DND-41 (cell line): Measurements from ENCODE around the gene PCDH9.

Source experiments
- ATAC-seq: fragments of 200-7000 bp; cut with Tn5 transposase; 3 replicates; pipeline ENCODE4 v1.9.1; 2021; ENCODE audit warnings: low read depth; ENCODE audit not compliant: insufficient read depth
- DNase-seq: peaks from one replicate; pipeline ENCODE4 v3.0.0-alpha.2; 2020
- H2AFZ ChIP-seq: 2 replicates; pipeline ENCODE4 v1.6.0; 2012; ENCODE audit warnings: low read depth, low read length
- H3K27ac ChIP-seq: 2 replicates; pipeline ENCODE4 v1.5.1; 2012; ENCODE audit warnings: low read length, inconsistent platforms
- H3K27me3 ChIP-seq: fragments of 200-600 bp; sonication (generic); 2 replicates; pipeline ENCODE4 v1.6.0; 2012; ENCODE audit warnings: low read length, mild to moderate bottlenecking, inconsistent platforms; ENCODE audit not compliant: insufficient read depth, poor library complexity
- H3K36me3 ChIP-seq: 2 replicates; pipeline ENCODE4 v1.5.1; 2012; ENCODE audit warnings: low read length, inconsistent platforms; ENCODE audit not compliant: insufficient read depth
- H3K4me1 ChIP-seq: 2 replicates; pipeline ENCODE4 v1.5.1; 2012; ENCODE audit warnings: mild to moderate bottlenecking, low read length; ENCODE audit not compliant: insufficient read depth
- H3K4me2 ChIP-seq: 2 replicates; pipeline ENCODE4 v1.6.0; 2012; ENCODE audit warnings: mild to moderate bottlenecking, moderate library complexity, low read length, inconsistent platforms; ENCODE audit not compliant: insufficient read depth
- H3K4me3 ChIP-seq, 2 experiments: fragments of 200-600 bp in 1 of 2; shearing (Covaris generic) in 1 of 2; 2 replicates each; pipeline ENCODE4 v1.5.1; 2012 to 2016; ENCODE audit warnings: inconsistent platforms in 2 of 2, low read length in 2 of 2, mild to moderate bottlenecking in 2 of 2, low read depth in 1 of 2, moderate library complexity in 1 of 2
- H3K79me2 ChIP-seq: 2 replicates; pipeline ENCODE4 v1.6.0; 2012; ENCODE audit warnings: low read length, inconsistent platforms; ENCODE audit not compliant: insufficient read depth
- H3K9ac ChIP-seq: 2 replicates; pipeline ENCODE4 v1.6.0; 2012; ENCODE audit warnings: low read depth, mild to moderate bottlenecking, inconsistent platforms, low read length, moderate library complexity
- H3K9me3 ChIP-seq: 2 replicates; pipeline ENCODE4 v1.5.1; 2012; ENCODE audit warnings: low read length, moderate library complexity, mild to moderate bottlenecking, inconsistent platforms; ENCODE audit not compliant: insufficient read depth, severe bottlenecking
- H4K20me1 ChIP-seq: 2 replicates; pipeline ENCODE4 v1.6.0; 2012; ENCODE audit warnings: low read length; ENCODE audit not compliant: insufficient read depth
- CTCF ChIP-seq: IDR thresholded peaks from 2 replicates; pipeline ENCODE4 v1.5.1; 2012; ENCODE audit warnings: borderline replicate concordance, low read length, moderate library complexity, mild to moderate bottlenecking; ENCODE audit not compliant: poor library complexity, severe bottlenecking; ENCODE audit errors: extremely low read depth
- EZH2 ChIP-seq: IDR thresholded peaks from 3 replicates; pipeline ENCODE4 v1.6.1; 2012; ENCODE audit warnings: borderline replicate concordance, low read depth, mild to moderate bottlenecking, moderate library complexity, low read length, inconsistent platforms; ENCODE audit not compliant: severe bottlenecking

Gene PCDH9

DNA sequence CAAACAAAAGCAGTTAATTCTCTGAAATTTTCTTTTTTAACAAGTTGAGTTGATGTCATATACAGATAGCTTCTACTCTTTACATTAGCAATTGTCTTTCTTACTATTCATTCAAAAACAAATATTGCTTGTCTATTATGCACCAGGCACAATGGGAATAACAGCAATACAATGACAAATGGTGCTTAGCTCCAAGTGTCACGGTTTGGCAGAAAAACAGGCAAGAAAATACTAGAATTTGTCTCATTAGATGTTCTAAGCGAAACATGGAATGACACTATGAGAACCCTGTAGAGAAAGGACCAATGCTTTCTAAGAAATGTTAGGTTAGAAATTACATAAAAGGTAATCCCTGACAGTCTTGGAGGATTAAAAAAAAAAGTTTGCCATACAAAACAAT lies 187.6 kb downstream of the PCDH9 start:
- Histone ChIP-seq H3K4me3 (no peak overlapping the region), H3K9ac (no peak overlapping the region), H3K27me3 (no peaks in the 10 kb centered on the region), H3K36me3 (no peaks in the 10 kb centered on the region), H2AFZ (no peak overlapping the region), H4K20me1 (no peaks in the 10 kb centered on the region), H3K4me1 (peaks cover 13% of the 10 kb centered on the region), H3K79me2 (no peaks in the 10 kb centered on the region), H3K27ac (no peak overlapping the region), H3K4me2 (no peak overlapping the region), H3K9me3 (no peaks in the 10 kb centered on the region)
- no peak for DNase-seq
- no peak for ATAC-seq
- TF ChIP-seq CTCF = no peak
- no peak for TF ChIP-seq EZH2

GRCh38 chr13:67036699-67037457 lies 193.3 kb downstream of the PCDH9 start:
- no peak overlapping the region for H2AFZ ChIP-seq
- H3K4me3 ChIP-seq = no peak overlapping the region
- H3K36me3 ChIP-seq = no peaks in the 10 kb centered on the region
- no peaks in the 10 kb centered on the region for H3K9me3 ChIP-seq
- no peak overlapping the region for H3K9ac ChIP-seq
- no peaks in the 10 kb centered on the region for H3K27me3 ChIP-seq
- H3K79me2 ChIP-seq = no peaks in the 10 kb centered on the region
- H4K20me1 ChIP-seq = no peaks in the 10 kb centered on the region
- peaks cover 9% of the 10 kb centered on the region for H3K4me1 ChIP-seq
- no peak for DNase-seq
- no peak for ATAC-seq
- no peak overlapping the region for H3K27ac ChIP-seq
- TF ChIP-seq CTCF (no peak), EZH2 (no peak)
- no peak overlapping the region for H3K4me2 ChIP-seq

DNA sequence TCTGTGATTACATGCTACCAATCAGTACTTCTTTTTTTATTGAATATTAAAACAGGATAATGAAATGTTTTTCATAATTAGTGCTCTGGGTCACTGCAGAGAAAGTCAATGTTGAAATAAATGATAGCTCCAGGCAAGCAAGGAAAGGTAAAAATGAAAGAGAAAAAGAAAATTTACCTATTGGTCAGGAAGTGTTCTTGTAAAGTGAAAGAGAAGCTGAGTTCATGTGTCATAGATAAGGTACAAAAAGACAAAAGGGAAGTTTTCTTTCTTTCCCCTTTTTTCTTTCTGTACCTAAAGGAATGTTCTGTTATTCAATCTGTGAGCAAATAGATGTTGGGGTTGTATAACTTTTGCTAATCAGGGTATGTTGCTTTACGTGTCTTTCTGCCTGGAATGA lies 197.0 kb downstream of the PCDH9 start:
- H3K4me2 ChIP-seq = no peak overlapping the region
- ATAC-seq = no peak
- TF ChIP-seq EZH2 (no peak), CTCF (no peak)

More for the DNA sequence above, 197.0 kb downstream of the PCDH9 start:
- H3K36me3 ChIP-seq = no peaks in the 10 kb centered on the region
- DNase-seq = no peak
- H3K9ac ChIP-seq = no peak overlapping the region
- H3K27me3 ChIP-seq = no peaks in the 10 kb centered on the region
- no peak overlapping the region for H3K27ac ChIP-seq
- peaks cover 9% of the 10 kb centered on the region for H3K4me1 ChIP-seq
- H3K9me3 ChIP-seq = no peaks in the 10 kb centered on the region
- peak overlapping the region; percentile 53 for H2AFZ ChIP-seq
- no peak overlapping the region for H3K4me3 ChIP-seq
- H3K79me2 ChIP-seq = no peaks in the 10 kb centered on the region
- H4K20me1 ChIP-seq = no peaks in the 10 kb centered on the region
